Activated naive CD4-positive, alpha-beta T cell (primary cell): Measurements from ENCODE around the gene MPP2.
"Not testable (repeated sequence)": the region's sequence is repeated elsewhere in the genome, so short reads cannot be mapped to it uniquely, and the experiment has no call there.

Experiments used
- DNase-seq, 4 experiments: peaks; one replicate each; lab custom pipeline; 2025; lab: John Stamatoyannopoulos, UW

MPP2 gene

DNA sequence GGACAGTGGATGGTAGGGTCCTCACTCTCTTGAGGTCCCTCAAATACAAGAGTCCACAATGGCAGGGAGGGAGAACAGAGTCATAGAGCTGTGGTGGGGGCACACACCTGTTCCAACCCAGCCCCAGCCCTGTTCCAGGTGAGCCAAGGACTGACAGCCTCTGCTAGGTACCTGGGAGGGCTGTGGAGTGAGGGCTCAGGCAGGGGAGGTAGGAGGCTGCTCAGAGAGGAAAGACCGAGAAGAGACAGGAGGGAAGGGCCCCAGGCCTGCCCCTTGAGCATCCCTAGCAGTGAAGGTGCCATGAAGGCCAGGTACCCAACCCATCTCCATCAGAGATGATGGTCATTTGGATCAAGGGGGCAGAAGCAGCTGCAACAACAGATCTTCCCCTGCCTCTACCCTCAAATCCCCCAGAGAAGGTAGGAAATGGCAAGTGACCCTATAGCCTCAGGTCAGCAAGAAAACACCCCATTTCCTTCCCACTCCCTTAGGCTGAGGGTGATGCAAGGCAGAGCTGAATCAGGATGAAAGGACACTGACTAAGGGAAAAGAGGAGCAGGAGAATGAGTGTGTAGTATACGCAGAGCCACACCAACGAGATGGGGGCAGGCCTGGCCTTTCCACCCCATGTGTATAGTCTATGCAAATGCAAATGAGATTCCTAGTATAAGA lies 31.7 kb downstream of the MPP2 start:
- no peak for DNase-seq

DNA sequence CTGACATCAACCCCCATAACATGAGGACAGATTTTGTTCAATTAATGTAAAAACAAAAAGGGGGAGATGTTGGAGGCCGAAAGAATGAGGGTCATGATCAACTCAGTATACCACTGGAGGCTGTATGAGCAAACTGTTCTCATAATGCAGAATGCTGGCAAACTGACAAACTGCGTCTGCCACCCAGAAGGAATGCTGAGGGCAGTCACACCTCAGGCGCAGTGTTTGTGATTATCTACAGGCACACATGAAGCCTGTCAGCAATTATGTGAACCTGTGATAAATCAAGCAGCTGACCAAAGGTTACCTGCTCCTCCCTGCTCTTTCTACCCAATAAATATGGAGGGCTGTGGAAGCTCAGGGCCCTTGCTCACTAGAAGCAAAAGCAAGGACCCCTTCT lies 33.0 kb downstream of the MPP2 start:
- DNase-seq: no peak

GRCh38 chr17:43873815-43874214 lies 33.5 kb downstream of the MPP2 start:
- DNase-seq: no peak

GRCh38 chr17:43873091-43873490 lies 34.2 kb downstream of the MPP2 start:
- no peak for DNase-seq

- no peak for DNase-seq
These were observed 35.2 kb downstream of the MPP2 start for GRCh38 chr17:43871946-43872690.

- not testable (repeated sequence) for DNase-seq
These were observed 38.3 kb downstream of the MPP2 start for GRCh38 chr17:43869031-43869430.

- no peak for DNase-seq
These were observed 38.9 kb downstream of the MPP2 start for GRCh38 chr17:43868226-43868994.

- no peak for DNase-seq
These were observed 43.0 kb downstream of the MPP2 start for GRCh38 chr17:43864161-43864984.

DNA sequence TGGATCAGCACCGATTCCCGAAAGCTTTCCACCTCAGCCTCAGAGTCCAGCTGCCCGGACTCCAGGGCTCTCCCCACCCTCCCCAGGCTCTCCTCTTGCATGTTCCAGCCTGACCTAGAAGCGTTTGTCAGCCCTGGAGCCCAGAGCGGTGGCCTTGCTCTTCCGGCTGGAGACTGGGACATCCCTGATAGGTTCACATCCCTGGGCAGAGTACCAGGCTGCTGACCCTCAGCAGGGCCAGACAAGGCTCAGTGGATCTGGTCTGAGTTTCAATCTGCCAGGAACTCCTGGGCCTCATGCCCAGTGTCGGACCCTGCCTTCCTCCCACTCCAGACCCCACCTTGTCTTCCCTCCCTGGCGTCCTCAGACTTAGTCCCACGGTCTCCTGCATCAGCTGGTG lies 45.4 kb downstream of the MPP2 start:
- no peak for DNase-seq

- DNase-seq: no peak
These were observed 46.3 kb downstream of the MPP2 start for GRCh38 chr17:43860927-43861622.

- DNase-seq: no peak
These were observed 47.1 kb downstream of the MPP2 start for GRCh38 chr17:43860077-43860725.

GRCh38 chr17:43857957-43858600 lies 49.3 kb downstream of the MPP2 start:
- no peak for DNase-seq

DNA sequence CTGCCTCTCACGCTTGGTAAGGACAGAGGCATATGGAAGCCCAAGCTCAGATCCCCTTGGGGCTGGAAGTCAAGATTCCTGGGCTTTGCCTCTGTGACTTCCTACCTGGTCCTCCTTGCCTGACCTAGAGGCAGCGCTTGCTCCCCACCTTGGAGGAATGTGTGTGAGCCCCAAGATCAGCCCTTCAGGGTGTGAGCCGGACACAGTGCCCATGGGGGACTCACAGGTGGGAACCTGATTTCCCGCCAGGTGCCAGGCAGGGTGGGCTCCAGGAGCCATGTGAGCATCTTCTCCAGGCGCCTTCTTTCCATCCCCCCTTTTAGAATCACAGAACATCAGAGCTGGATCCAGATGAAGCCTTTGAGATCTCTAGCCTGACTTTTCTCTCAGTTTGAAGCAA lies 50.2 kb downstream of the MPP2 start:
- no peak for DNase-seq

- DNase-seq: no peak
These were observed 51.2 kb downstream of the MPP2 start for GRCh38 chr17:43856141-43856540.

- DNase-seq: no peak
These were observed 52.3 kb downstream of the MPP2 start for GRCh38 chr17:43855061-43855460.

- no peak for DNase-seq
These were observed 52.8 kb downstream of the MPP2 start for GRCh38 chr17:43854498-43854897.

DNA sequence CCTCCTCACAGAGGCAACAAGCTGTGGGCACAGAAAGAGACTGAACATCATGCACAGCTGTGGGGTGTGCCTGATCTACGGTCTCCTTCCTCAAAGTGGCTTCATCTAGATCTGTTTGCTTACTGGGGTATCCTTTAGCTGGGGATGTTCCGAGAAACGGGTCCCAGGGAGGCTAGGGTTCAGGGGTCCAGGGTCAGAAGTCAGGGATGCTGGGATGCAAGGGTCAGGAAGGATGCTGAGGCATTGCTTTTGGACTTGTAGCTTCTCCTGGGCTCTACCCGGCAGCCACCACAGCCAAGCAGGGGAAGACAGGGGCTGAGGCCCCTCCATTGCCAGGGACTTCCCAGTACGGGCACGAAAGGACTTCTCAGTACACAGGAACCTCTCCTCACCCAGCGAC lies 53.8 kb downstream of the MPP2 start:
- no peak for DNase-seq

DNA sequence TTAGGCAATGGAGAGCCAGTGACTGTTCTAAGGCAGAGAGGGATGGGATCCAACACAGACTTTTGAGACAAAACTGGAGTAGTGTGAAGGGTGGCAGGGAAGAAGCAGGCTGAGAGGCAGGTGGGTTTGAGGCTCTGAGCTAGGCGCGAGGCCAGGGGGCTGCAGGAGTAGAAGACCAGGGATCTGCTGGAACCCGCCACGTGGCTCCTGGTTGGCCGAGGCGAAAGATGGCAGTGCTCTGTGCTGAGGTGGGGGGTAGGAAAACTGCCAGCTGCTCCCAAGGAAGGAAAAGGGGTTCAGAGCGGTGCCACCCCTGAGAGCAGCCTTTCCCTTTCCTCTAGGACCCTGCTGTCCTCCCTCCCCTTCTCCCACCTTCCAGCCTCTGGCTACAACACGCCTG lies 54.8 kb downstream of the MPP2 start:
- no peak for DNase-seq

DNA sequence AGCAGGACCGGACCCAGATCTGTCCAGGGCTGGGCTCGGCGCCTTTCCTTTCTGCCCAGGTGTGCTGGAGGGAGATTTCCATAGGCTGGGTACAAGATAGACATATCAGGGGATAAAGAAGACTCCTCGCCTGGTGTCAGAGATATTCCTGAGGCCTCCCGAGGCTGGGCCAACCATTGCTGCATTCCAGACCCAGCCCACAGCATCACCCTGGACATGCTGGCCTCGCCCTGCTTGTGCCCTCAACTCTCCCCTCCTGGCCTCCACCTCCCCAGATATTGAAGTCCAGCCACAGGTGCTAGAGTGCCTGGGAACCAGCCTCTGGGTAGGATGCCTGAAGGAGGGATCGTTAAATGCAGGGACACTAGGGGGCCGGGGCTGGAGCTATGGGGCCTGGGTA lies 58.2 kb downstream of the MPP2 start:
- DNase-seq: no peak

GRCh38 chr17:43848601-43849000 lies 58.7 kb downstream of the MPP2 start:
- no peak for DNase-seq
